Measurements from ENCODE around the gene TAAR6.
"Not testable (repeated sequence)": the region's sequence is repeated elsewhere in the genome, so short reads cannot be mapped to it uniquely, and the experiment has no call there.

Gene TAAR6

GRCh38 chr6:132544826-132545225 is 25.3 kb upstream of the TAAR6 start:
- FAIRE-seq (no peak), DNase-seq (ENCODE audit: insufficient read length, low spot score) (no peak)
- no peak for TF ChIP-seq POLR2AphosphoS5 (IDR thresholded peaks at IDR 0.05; ENCODE audit: low read depth, low read length)
- no peak for TF ChIP-seq TAF1 (IDR thresholded peaks at IDR 0.05; ENCODE audit: low read depth, low read length)

GRCh38 chr6:132548746-132549463 is 21.2 kb upstream of the TAAR6 start:
- no peak for TF ChIP-seq POLR2AphosphoS5 (IDR thresholded peaks at IDR 0.05; ENCODE audit: low read depth, low read length)
- no peak for TF ChIP-seq POLR2A (IDR thresholded peaks at IDR 0.05; ENCODE audit: low read depth, low read length)
- no peak for TF ChIP-seq PAX5 (IDR thresholded peaks at IDR 0.05; ENCODE audit: insufficient read depth, low read length, severe bottlenecking)
- no peak for TF ChIP-seq TAF1 (IDR thresholded peaks at IDR 0.05; ENCODE audit: low read depth, low read length)
- TF ChIP-seq POU2F2 (IDR thresholded peaks at IDR 0.05; ENCODE audit: low read depth, low read length), result no peak
- no peak for TF ChIP-seq SPI1 (IDR thresholded peaks at IDR 0.05; ENCODE audit: low read depth, low read length)
- FAIRE-seq (no peak), DNase-seq (ENCODE audit: insufficient read length, low spot score) (no peak)

GRCh38 chr6:132551214-132551613 is 18.9 kb upstream of the TAAR6 start:
- FAIRE-seq (no peak), DNase-seq (ENCODE audit: insufficient read length, low spot score) (no peak)
- no peak for TF ChIP-seq POLR2AphosphoS5 (IDR thresholded peaks at IDR 0.05; ENCODE audit: low read depth, low read length)
- TF ChIP-seq TAF1 (IDR thresholded peaks at IDR 0.05; ENCODE audit: low read depth, low read length), result no peak
- TF ChIP-seq POU2F2 (IDR thresholded peaks at IDR 0.05; ENCODE audit: low read depth, low read length), result no peak
- TF ChIP-seq SPI1 (IDR thresholded peaks at IDR 0.05; ENCODE audit: low read depth, low read length), result no peak
- TF ChIP-seq POLR2A (IDR thresholded peaks at IDR 0.05; ENCODE audit: low read depth, low read length), result no peak
- TF ChIP-seq PAX5 (IDR thresholded peaks at IDR 0.05; ENCODE audit: insufficient read depth, low read length, severe bottlenecking), result no peak

- FAIRE-seq, result no peak
- no peak for TF ChIP-seq POU2F2 (IDR thresholded peaks at IDR 0.05; ENCODE audit: low read depth, low read length)
- TF ChIP-seq POLR2A (IDR thresholded peaks at IDR 0.05; ENCODE audit: low read depth, low read length), result no peak
- no peak for TF ChIP-seq TAF1 (IDR thresholded peaks at IDR 0.05; ENCODE audit: low read depth, low read length)
- no peak for TF ChIP-seq SPI1 (IDR thresholded peaks at IDR 0.05; ENCODE audit: low read depth, low read length)
- no peak for TF ChIP-seq PAX5 (IDR thresholded peaks at IDR 0.05; ENCODE audit: insufficient read depth, low read length, severe bottlenecking)
- TF ChIP-seq POLR2AphosphoS5 (IDR thresholded peaks at IDR 0.05; ENCODE audit: low read depth, low read length), result no peak
- no peak for DNase-seq (ENCODE audit: insufficient read length, low spot score)
Measured at GRCh38 chr6:132552372-132552771, 17.8 kb upstream of the TAAR6 start, which contains the start of gene TAAR8. TAAR8 (plus strand) TSS chr6:132552672; CDS start chr6:132552693, 21 bp downstream.

- not testable (repeated sequence) for FAIRE-seq; DNase-seq (ENCODE audit: insufficient read length, low spot score)
Measured at GRCh38 chr6:132560087-132560486, 10.0 kb upstream of the TAAR6 start.

- DNase-seq (ENCODE audit: insufficient read length, low spot score) (no peak), FAIRE-seq (no peak)
- TF ChIP-seq POLR2A (IDR thresholded peaks at IDR 0.05; ENCODE audit: low read depth, low read length), result no peak
- TF ChIP-seq SPI1 (IDR thresholded peaks at IDR 0.05; ENCODE audit: low read depth, low read length), result no peak
- no peak for TF ChIP-seq TAF1 (IDR thresholded peaks at IDR 0.05; ENCODE audit: low read depth, low read length)
- no peak for TF ChIP-seq POLR2AphosphoS5 (IDR thresholded peaks at IDR 0.05; ENCODE audit: low read depth, low read length)
- TF ChIP-seq PAX5 (IDR thresholded peaks at IDR 0.05; ENCODE audit: insufficient read depth, low read length, severe bottlenecking), result no peak
- no peak for TF ChIP-seq POU2F2 (IDR thresholded peaks at IDR 0.05; ENCODE audit: low read depth, low read length)
Measured at GRCh38 chr6:132566404-132566803, 3.7 kb upstream of the TAAR6 start.

- no peak for FAIRE-seq
- no peak for DNase-seq (ENCODE audit: insufficient read length, low spot score)
- TF ChIP-seq SPI1 (IDR thresholded peaks at IDR 0.05; ENCODE audit: low read depth, low read length) (no peak), POLR2AphosphoS5 (IDR thresholded peaks at IDR 0.05; ENCODE audit: low read depth, low read length) (no peak)
Measured at GRCh38 chr6:132567566-132567965, 2.6 kb upstream of the TAAR6 start.

GRCh38 chr6:132568611-132569010 is 1.5 kb upstream of the TAAR6 start:
- DNase-seq (ENCODE audit: insufficient read length, low spot score) (no peak), FAIRE-seq (no peak)
- TF ChIP-seq PAX5 (IDR thresholded peaks at IDR 0.05; ENCODE audit: insufficient read depth, low read length, severe bottlenecking), result no peak
- TF ChIP-seq POLR2A (IDR thresholded peaks at IDR 0.05; ENCODE audit: low read depth, low read length), result no peak
- no peak for TF ChIP-seq SPI1 (IDR thresholded peaks at IDR 0.05; ENCODE audit: low read depth, low read length)
- no peak for TF ChIP-seq POLR2AphosphoS5 (IDR thresholded peaks at IDR 0.05; ENCODE audit: low read depth, low read length)
- TF ChIP-seq TAF1 (IDR thresholded peaks at IDR 0.05; ENCODE audit: low read depth, low read length), result no peak
- no peak for TF ChIP-seq POU2F2 (IDR thresholded peaks at IDR 0.05; ENCODE audit: low read depth, low read length)

- FAIRE-seq (no peak), DNase-seq (ENCODE audit: insufficient read length, low spot score) (no peak)
- TF ChIP-seq POLR2AphosphoS5 (IDR thresholded peaks at IDR 0.05; ENCODE audit: low read depth, low read length) (no peak), SPI1 (IDR thresholded peaks at IDR 0.05; ENCODE audit: low read depth, low read length) (no peak), POU2F2 (IDR thresholded peaks at IDR 0.05; ENCODE audit: low read depth, low read length) (no peak), POLR2A (IDR thresholded peaks at IDR 0.05; ENCODE audit: low read depth, low read length) (no peak), TAF1 (IDR thresholded peaks at IDR 0.05; ENCODE audit: low read depth, low read length) (no peak), PAX5 (IDR thresholded peaks at IDR 0.05; ENCODE audit: insufficient read depth, low read length, severe bottlenecking) (no peak)
Measured at GRCh38 chr6:132569170-132569569, 952 bp upstream of the TAAR6 start.

- TF ChIP-seq TAF1 (IDR thresholded peaks at IDR 0.05; ENCODE audit: low read depth, low read length), result no peak
- TF ChIP-seq POLR2A (IDR thresholded peaks at IDR 0.05; ENCODE audit: low read depth, low read length), result no peak
- no peak for TF ChIP-seq PAX5 (IDR thresholded peaks at IDR 0.05; ENCODE audit: insufficient read depth, low read length, severe bottlenecking)
- no peak for TF ChIP-seq POU2F2 (IDR thresholded peaks at IDR 0.05; ENCODE audit: low read depth, low read length)
- no peak for TF ChIP-seq POLR2AphosphoS5 (IDR thresholded peaks at IDR 0.05; ENCODE audit: low read depth, low read length)
- TF ChIP-seq SPI1 (IDR thresholded peaks at IDR 0.05; ENCODE audit: low read depth, low read length), result no peak
- DNase-seq (ENCODE audit: insufficient read length, low spot score) (no peak), FAIRE-seq (no peak)
Measured at GRCh38 chr6:132571774-132572173, 1.7 kb downstream of the TAAR6 start.

All from GM12891 (cell line).